ENCODE results near the gene VPS37B.
"Not testable (repeated sequence)": the region's sequence is repeated elsewhere in the genome, so short reads cannot be mapped to it uniquely, and the experiment has no call there.

Gene VPS37B

DNA sequence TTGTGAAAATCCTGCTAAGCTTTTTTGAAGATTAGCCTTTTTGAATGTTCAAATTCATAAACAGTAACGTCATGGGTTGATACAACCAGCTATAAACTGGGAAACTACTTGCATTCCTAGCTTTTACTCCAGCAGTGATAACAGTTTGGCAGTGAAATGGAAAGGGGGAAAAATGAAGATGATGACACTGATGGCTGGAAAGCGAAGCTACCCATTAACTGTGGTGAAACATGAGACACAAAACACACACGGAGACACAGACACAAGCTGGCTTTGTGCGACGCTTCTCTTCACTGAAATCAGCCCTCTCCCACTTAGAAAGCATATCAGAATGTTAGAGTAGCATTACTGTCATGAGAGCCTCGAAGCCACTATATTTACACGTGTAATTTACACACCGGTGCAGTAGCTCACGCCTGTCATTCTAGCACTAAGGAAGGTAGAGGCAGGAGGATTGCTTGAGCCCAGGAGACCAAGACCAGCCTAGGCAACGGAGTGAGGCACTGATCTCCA is 15.7 kb downstream of the VPS37B start:
- DNase-seq, result no peak

DNA sequence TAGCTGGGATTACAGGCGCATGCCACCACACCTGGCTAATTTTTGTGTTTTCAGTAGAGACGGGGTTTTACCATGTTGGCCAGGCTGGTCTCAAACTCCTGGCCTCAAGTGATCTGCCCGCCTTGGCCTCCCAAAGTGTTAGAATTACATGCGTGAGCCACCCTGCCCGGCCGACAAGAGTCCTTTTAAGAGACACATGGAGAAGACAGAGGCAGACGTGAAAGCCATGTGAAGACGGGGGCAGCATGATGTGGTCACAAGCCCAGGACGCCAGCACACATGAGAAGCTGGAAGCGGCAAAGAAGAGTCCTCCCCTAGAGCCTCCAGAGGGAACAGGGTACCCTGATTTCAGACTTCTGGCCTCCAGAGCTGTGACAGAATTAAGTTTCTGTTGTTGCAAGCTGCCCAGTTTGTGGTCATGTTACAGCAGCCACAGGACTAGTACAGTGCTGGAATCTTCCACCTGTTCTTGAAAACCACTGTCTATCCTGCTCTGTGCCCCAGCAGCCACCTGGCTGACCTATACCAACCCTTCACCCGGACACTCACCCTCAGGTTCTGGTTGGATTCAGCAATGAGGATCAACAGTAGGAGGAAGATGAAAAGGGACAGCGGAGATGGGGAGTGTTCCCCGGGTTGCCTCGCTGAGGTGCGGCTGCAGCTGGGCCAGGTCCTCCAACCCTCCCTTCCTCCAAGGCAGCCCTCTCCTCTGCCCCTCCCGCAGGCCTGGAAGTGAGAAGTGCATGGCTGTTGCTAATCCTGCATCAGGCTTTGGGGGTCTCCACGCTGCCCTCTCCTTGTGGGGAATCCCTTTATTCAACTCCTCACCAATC is 16.9 kb downstream of the VPS37B start:
- DNase-seq, result no peak

DNA sequence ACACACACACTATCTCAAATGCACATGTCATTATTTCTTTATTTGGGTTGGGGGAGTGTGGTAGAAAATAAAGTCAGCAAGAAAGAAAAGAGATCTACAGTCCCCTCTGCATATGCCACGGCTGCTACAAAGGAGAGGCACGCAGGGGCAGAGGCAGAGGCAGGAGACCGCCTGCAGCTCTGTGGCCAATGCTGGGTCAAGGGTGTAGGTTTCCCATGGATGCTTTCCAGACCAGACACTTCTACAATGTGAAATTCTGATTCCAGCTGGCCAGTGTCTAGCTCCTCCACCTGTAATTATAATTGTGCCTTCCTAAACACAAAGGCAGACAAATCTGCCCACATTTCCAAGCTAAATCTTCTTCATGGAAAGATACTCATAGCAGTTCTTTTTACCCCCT is 19.2 kb downstream of the VPS37B start:
- DNase-seq, result no peak

DNA sequence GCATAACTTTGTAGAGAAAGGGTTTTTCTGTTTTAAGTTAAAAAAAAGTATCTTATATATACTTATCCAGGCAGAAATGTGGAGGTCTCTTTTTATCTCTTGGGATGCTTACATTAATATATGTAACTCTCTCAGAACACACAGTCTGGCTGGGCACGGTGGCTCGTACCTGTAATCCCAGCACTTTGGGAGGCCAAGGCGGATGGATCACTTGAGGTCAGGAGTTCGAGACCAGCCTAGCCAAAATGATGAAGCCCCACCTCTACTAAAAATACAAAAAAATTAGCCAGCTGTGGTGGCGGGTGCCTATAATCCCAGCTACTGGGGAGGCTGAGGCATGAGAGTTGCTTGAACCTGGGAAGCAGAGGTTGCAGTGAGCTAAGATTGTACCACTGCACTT is 19.6 kb downstream of the VPS37B start:
- DNase-seq, result not testable (repeated sequence)

DNA sequence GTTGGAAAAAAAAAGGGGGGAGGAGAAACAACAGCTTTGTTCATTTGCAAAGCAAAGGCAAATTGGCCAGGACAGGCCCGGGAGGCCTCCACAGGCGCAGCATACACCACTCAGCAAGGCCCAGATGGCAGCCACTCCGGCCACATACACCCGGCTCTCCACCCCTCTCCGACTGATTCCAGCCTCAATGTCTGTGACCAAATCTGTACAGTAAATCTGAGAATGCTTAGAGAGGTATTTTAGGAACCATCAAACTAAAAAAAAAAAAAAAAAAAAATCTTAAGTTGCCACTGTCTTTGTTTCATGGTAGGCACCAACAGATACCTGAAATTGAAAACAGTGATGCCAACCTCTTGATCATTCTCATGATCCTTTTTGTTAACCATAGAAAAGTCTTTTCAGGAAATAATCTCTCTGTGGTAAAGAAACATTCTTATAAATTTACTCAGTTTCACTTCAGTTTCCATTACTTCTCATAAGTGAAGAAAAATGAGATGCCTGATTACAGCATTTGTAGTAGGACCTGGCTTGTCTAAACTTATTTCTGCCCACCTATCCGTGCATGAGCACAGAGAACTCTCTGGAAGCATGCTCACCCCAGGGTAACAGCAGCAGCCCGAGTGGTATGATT is 20.2 kb downstream of the VPS37B start:
- no peak for DNase-seq

DNA sequence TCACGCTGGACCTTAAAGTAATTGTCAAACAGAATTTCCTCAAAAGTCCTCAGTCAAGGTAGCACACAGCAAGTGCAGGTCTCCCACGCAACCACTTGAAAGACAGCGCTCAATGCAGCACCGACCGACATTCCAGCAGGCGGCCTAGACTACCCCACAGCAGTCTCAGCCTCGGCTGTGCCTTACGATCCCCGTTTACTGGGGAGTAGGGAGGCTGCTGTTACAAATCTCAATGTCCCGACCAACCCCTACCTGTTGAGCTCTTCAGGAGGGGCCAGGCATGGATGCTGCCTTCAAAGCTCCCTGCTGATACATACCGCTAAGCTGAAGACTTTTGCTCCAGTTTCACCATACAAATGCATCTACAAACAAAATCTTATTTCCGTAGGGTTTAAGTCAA is 21.8 kb downstream of the VPS37B start:
- DNase-seq, result no peak

DNA sequence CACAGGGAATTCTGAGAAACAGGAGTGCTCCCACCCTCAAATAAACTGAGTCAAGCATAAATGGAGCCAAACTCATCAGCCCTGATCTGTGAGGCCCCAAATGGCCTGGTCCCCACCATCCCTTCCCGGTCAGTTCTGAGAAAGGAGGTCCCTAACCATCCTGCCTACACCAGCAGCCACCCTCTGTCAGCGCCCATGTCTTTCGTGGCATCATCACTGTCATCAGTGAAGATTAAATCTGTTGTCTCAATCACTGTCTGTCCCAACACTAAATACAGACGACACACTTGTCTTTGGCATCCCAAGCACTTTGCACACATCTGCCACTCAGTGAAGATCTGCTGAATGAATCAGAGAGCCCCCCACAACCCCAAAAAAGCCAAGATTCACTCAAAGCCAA is 22.4 kb downstream of the VPS37B start:
- DNase-seq, result no peak

DNA sequence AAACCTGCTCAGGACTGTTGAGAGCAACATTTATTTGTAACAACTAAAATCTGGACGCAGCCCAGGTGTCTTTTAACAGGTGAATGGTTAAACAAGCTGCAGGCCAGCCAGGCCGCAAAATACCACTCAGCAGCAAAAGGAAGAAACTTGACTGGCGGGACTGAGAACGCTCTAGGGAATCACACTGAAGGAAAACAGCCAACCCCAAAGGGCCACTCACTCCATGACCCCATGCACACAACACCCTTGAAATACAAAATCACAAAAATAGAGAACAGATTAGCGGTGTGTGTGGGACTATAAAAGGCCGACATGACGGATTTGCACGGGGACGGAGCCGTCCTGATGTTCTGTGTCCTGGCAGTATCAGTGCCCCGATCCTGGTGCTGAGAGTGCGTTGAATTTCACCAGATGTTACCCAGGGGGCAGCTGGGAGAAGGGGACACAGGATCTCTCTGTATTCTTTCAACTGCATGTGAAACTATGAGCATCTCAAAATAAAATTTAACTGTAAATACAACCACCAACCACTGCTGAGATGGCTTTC is 23.0 kb downstream of the VPS37B start:
- no peak for DNase-seq

DNA sequence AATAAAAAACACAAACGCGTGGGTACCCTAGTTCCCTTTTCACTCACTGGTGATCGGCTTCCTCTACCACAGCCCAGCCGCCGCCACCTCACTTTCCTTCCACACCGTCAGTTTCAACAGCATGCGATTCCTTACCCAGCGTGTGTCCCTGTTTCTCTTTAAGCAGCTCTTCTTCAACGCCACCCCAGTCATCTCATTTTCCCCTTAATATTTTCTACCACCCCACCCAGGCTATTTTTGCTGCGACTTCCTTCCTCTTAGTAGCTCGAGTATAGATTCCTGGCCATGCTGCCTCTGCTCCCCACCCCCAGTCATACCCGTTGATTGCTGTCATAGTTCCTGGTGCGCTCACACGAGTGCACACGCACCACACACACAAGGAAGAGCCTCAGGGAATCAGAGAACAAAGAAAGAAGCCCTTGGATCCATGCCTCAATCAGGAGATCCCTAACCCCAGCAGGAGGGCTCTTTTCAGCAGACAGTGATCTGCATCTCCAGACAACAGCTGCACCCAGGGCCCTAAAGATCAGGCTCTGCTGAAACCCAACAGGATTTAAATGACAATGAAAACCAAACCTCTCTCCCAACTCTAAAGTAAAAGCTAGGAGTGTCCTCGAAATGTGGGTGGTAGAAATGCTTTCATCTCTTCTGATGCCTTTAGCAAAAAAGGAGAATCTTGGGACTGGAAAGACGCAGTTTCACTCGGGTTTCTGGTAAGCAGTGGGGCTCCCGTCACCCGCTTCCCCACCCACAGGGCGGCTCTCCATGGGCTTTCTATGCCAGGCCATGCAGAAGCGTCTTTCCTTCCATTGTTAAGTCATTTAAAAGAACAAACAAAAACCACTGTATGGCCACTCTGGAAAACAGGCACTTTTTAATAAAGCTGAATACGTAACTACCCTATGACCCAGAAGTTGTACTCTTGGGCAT is 23.8 kb downstream of the VPS37B start:
- peak; percentile 26 to 96 for DNase-seq

DNA sequence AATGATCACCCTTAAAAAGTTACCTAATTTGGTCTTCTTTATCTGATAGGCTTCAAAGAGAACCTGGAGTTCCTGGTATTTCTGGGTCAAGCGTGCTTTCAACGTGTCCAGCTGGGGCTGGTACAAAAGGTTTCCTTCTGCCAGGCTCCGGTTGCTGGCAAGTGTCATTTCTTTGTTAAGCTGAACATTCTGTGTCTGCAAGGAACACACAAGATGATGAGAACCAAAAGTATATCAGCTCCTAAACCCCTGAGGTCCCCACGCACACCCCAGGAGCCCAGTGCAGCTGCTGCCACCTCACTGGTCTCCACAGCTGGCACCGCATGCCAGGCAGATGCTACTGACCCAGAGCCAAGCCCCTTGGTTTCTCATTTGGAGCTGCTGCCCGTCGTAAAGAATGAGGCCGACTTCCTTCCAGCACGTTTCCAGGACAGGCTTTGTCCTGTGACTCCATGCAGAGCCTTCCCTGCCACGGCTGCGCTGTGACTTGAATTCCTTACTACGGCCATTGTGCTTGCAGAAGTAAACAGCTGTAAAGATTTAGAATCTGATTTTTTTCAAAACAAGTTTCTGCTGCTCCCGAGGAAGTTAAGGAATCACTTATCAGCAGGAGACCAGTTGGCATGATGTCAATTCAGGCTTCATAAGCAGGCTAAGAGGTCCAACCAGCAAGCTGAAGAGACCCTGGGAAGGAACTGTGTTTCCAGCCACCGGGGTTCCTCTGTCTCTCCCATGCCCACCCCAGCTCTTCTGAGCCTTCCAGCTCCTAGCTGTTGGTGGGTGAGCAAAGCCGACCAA is 24.9 kb downstream of the VPS37B start:
- no peak for DNase-seq

DNA sequence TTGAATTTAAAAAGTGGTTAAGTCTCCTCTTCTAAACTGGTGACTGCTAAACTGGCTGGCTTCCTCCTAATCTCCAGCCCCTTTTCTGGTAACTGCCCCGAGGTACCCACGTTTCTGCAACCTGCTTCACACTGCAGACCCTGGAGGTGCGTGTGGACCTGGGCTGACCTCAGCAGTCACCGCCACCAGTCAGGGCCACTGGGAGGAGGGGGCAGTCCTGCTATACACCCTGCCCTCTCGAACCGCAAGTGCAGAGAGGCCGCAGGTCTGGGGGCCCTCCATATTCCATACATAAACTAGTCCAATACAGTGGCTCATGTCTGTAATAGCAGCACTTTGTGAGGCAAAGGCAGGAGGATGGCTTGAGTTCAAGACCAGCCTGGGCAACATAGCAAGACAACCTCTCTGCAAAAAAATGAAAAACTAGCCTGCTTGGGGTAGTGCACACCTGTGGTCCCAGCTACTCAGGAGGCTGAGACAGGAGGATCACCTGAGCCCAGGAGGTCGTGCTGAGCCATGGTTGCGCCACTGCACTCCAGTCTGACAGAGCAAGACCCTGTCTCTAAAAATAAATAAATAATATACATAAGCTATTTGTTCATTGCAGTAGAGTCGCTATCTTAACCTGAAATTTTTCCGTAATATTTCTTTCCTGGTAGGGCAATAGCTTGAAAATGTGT is 25.6 kb downstream of the VPS37B start:
- DNase-seq, result no peak

DNA sequence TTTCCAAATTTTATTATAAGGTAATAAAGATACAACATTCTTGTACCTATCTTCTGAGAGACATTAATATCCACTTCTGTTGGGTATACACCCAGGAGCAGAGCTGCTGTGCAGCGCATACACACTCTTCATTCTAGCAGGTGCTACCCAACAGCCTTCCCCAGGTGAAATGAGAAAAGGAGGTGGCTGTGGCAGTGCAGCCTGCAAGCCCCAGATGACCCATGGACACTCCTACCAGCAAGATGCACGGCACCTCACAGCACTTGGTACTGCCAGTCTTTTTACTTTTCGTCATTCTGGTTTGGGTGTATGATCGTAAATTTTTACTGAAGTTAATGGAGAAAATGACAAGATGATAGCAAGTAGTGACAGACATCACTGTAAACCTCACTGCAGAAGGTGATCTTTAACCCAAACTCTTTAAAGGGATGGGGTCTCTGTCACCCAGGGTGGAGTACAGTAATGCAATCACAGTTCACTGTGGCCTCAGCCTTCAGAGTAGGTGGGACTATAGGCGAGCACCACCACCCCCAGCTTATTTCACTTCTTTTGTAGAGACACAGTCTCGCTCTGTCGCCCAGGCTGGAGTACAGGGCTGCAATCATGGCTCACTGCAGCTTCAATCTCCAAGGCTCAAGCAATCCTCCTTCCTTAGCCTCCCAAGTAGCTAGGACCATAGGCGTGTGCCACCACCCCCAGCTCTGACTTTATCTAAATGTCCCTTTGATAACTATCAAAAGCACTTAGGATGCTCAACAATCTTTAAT is 26.5 kb downstream of the VPS37B start:
- no peak for DNase-seq

DNA sequence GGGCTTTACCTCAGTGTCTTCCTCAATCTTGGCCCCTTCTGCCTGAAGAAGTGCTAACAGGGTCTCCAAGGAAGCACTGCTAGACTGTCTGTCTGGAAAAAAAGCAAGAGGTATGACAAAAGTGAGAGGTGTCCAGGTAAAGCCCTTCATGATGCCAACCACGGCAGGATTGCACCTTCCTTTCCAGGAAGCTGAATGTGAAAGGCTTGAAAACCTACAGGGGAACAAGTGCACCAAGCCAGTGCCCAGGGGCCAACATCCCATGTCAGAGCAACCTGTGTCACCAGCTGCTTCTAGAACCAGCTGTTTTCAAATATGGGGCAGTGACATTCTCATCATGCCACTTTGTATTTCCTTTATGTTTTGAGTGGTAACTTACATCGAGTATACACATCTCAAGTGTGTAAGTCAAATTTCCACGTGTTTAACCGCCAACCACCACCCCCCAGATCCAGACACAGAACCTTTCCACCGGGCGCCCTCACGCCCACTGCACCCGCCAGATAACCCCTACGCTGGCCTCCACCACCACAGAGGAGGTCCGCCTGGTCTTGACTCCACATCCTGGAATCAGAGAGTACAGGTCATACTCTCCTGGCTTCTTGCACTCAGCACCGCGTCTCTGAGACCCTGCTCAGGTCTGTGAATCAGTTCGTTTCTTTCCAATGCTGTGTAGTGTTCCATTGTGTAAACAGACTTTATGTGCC is 27.3 kb downstream of the VPS37B start:
- no peak for DNase-seq

DNA sequence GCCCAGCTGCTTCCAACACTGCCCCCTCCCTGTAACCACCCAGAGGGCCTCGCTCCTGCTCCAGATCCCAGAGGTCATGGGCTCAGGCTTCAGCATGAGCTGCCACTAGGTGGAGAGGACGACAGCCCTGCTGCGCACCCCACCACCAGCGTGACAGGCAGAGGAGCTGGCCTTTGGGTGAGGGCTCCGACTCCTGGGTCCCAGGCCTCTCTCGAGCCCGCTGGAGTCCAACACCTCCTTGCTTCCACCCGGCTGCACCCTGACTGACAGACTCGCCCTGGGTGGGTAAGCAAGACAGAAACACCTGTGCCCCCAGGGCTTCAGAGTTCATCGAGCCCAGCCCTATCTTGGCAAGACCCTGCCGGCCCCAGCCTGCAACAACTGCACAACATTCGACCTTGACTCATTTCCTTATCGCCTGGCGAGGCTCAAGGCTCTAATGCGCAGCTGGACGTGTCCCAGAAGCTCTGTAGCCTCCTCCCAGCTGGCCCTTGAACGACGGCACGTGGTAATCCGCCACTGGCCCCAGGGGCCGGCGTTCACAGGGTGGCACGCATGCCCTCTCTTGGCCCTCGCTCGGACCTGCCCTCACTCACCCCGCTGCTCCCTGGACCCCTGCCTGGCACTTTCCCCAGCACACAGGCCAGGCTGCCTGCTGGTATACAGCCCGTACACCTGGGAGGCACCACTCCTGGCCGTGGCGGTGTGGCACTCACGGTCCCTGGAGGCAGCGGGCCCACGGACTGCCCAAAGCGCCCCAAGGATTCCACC is 28.0 kb downstream of the VPS37B start:
- no peak for DNase-seq

DNA sequence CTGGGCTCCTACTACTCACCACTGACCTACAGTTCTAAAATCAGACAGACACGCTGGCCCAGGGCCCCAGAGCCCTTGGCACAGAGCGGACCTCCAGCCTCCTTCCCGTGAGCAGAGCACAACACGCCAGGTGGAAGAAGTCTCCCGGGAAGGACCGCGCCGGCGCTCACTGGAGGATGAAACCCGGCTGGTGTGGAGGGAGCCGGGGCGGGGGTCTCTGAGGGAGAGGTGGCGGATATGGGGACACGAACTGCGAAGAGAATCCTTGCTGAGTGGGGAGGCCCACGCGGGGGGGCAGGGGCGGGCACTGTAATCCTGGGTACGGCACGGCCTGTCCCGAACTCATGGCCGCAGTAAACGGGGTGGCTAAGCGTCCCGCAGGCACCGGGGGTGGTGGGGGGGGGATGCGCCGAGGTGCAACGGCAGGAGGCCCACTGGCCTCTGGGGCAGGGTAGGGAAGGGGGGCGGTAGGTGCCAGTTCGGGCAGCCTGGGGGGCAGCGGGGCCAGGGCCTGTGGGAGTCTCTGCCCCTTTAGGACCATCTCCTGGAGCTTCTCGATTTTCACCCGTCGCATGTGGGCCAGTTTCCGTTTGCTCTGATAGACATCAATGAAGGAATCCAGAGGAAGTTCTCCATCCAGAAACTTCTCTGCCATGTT is 28.8 kb downstream of the VPS37B start:
- no peak for DNase-seq

DNA sequence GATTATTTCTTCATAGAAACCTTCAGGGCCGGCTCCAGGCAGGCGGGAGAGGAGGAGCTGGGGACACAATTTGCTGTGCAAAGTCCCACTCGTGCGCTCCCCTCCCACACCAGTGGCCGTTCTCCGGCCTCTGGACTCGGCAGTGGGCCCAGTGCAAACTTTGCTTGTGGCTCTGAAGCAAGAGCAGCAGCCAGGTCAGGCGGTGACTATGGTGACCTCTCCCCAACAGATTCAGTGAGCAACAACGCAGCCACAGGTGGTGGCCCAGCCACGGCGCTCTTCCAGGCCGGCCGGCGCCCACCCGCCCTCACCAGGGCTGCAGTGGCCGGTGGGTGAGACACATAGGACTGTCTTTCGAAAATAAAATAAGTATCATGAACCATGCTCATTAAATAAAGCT is 29.5 kb downstream of the VPS37B start:
- DNase-seq, result no peak

DNA sequence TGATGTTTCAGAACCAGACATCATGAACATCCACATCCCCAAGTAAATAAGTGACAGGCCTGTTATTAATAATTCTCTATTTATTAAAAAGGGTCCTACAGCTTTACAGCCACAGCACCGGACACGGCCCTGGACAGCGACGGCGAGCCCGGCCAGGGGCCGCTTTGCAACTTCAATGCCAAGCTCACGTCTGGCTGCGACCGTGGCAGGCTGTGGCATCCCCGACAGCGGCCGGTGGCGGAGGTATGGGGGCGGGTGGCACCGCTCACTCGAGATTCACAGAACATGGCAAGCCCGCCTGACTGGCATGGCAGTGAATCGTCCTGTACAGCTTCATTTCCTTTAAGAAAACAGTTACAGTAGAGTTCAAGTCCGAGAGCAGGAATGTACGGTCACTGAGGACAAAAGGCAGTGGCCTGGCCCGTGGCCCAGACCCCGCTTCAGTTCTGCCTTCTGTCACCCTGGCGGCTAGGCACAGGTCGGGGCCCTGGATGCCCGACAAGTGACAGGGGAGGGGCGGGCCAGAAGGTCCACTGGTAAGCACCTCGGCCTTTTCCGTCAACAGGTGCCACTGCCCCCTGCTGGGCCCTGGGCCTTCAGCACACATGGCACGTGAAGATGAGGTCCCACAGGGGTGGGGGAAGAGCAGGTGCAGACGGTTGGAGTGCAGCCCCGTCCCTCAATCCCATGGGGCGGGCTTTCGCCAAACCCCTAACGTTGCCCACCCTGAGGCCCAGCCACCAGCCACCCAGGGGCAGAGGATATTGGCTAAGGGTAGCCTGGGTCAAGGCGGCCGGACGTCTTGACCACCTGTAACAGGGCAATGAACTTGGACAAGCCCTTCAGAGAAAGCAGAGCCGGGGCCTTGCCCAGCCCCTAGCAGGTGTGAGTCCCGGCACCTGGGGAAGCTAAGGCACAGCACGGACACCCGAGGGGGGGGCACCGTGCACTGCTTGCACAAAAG is 30.4 kb downstream of the VPS37B start:
- DNase-seq, result no peak

DNA sequence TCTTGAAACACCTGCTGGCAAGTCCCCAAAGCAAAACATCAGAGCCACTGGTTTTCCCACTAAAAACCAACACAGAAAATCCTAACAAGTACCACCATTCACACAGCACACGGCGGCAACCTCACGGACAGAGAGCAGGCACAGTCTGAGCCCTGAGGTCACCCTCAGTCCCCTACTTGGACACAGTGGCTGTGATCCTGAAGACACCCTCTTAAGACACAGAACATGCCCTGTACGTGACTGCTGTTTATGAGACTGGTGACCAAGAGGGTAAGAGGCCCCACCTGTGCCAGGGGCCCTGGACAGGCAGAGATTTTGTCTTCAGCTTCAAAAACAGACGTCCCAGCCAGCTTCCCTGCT is 31.1 kb downstream of the VPS37B start:
- DNase-seq, result no peak

All from bone marrow (tissue), 2 donors.